Epithelial cell of esophagus (primary cell): ENCODE results near the gene TSC22D3.

Source experiments
- DNase-seq: peaks from one replicate; pipeline ENCODE4 v3.0.0; 2010; ENCODE audit warnings: low read depth
- H3K4me3 ChIP-seq: 2 replicates; pipeline ENCODE4 v1.5.1; 2011; ENCODE audit warnings: mild to moderate bottlenecking, low read length, control low read depth
- CTCF ChIP-seq: IDR thresholded peaks from 2 replicates; pipeline ENCODE4 v1.5.1; 2011; ENCODE audit warnings: low read depth, mild to moderate bottlenecking, low read length, control low read depth, inconsistent platforms; ENCODE audit not compliant: insufficient read depth; ENCODE audit errors: missing control alignments

TSC22D3 gene

GRCh38 chrX:107787827-107788226 is 12.2 kb upstream of the TSC22D3 start:
- no peak overlapping the region for H3K4me3 ChIP-seq
- TF ChIP-seq CTCF: no peak
- DNase-seq: no peak

- DNase-seq: no peak
- H3K4me3 ChIP-seq: no peak overlapping the region
- TF ChIP-seq CTCF: no peak
These were observed 4.9 kb upstream of the TSC22D3 start for GRCh38 chrX:107780525-107780924.

- no peak for DNase-seq
- H3K4me3 ChIP-seq: peak within 1 kb of the TSS; percentile 56
- no peak for TF ChIP-seq CTCF
These were observed 1.9 kb upstream of the TSC22D3 start, which contains the start of gene NCBP2L for GRCh38 chrX:107777536-107777832. NCBP2L (plus strand) TSS chrX:107777733; CDS start chrX:107794221, 16,488 bp downstream.

GRCh38 chrX:107776649-107777535 is 1.3 kb upstream of the TSC22D3 start:
- peak overlapping the region; percentile 56 for H3K4me3 ChIP-seq
- peak; percentile 90 for DNase-seq
- TF ChIP-seq CTCF: peak; percentile 61

- TF ChIP-seq CTCF: no peak
- H3K4me3 ChIP-seq: peak overlapping the region; percentile 56
- no peak for DNase-seq
These were observed 420 bp downstream of the TSC22D3 start for GRCh38 chrX:107775000-107775733.

- TF ChIP-seq CTCF: no peak
- DNase-seq: peak; percentile 35
- H3K4me3 ChIP-seq: peak overlapping the region; percentile 56
These were observed 1.6 kb downstream of the TSC22D3 start for GRCh38 chrX:107773906-107774435.
